Muscle layer of duodenum (tissue), 2 donors: ENCODE results near the gene HECW1.

ENCODE experiments used
- H3K27ac ChIP-seq: one replicate; pipeline ENCODE4 v1.7.0; 2013; ENCODE audit warnings: mild to moderate bottlenecking, low read length
- H3K27me3 ChIP-seq: one replicate; pipeline ENCODE4 v1.7.0; 2013; ENCODE audit warnings: low read depth, mild to moderate bottlenecking, control low read depth, low read length
- H3K36me3 ChIP-seq, 2 donors: one replicate each; pipeline ENCODE4 v1.7.0; 2013; ENCODE audit warnings: low read length in 2 of 2, control low read depth in 1 of 2, mild to moderate bottlenecking in 1 of 2; ENCODE audit not compliant: insufficient read depth in 2 of 2, control insufficient read depth in 1 of 2
- H3K4me1 ChIP-seq, 2 donors: one replicate each; pipeline ENCODE4 v1.7.0; 2013; ENCODE audit warnings: low read length in 2 of 2, mild to moderate bottlenecking in 2 of 2, control low read depth in 1 of 2, moderate library complexity in 1 of 2; ENCODE audit not compliant: insufficient read depth in 2 of 2, control insufficient read depth in 1 of 2
- H3K4me3 ChIP-seq, 2 donors: one replicate each; pipeline ENCODE4 v1.7.0; 2013; ENCODE audit warnings: low read length in 2 of 2, low read depth in 1 of 2, mild to moderate bottlenecking in 1 of 2
- H3K9me3 ChIP-seq, 2 donors: one replicate each; pipeline ENCODE4 v1.7.0; 2013; ENCODE audit warnings: low read length in 2 of 2, control low read depth in 1 of 2, mild to moderate bottlenecking in 1 of 2; ENCODE audit not compliant: control insufficient read depth in 1 of 2
- donor health status: healthy.

Gene HECW1

DNA sequence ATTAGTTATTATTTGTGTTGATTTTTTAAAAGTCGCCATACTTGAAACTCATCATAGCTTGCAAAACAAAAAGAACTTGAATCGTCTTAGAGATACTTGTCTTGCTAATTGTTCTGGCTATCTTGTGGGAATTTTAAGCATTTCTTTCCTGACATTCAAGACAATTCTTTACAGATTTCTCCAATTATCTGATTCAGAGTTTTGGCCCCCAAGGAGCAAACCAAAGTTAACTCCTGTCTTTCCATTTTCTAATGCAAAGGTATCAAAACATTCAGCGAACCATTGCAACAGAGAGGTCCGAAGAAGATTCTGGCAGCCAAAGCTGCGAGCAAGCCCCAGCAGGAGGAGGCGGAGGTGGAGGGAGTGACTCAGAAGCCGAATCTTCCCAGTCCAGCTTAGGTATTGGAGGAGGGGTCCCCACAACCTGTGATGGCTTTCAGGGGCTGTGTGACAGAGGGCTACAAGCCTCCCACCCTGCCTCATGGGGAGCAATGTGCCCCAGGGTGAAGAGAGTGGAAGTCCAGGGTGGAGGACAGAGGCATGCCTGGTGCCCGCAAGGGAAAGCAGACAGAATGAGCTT lies 351.0 kb downstream of the HECW1 start:
- Histone ChIP-seq H3K4me1 (peaks cover 0 to 5% of the 10 kb centered on the region in 2 donors), H3K27ac (no peak overlapping the region), H3K27me3 (no peaks in the 10 kb centered on the region), H3K4me3 (no peak overlapping the region), H3K36me3 (no peaks in the 10 kb centered on the region), H3K9me3 (no peaks in the 10 kb centered on the region)

DNA sequence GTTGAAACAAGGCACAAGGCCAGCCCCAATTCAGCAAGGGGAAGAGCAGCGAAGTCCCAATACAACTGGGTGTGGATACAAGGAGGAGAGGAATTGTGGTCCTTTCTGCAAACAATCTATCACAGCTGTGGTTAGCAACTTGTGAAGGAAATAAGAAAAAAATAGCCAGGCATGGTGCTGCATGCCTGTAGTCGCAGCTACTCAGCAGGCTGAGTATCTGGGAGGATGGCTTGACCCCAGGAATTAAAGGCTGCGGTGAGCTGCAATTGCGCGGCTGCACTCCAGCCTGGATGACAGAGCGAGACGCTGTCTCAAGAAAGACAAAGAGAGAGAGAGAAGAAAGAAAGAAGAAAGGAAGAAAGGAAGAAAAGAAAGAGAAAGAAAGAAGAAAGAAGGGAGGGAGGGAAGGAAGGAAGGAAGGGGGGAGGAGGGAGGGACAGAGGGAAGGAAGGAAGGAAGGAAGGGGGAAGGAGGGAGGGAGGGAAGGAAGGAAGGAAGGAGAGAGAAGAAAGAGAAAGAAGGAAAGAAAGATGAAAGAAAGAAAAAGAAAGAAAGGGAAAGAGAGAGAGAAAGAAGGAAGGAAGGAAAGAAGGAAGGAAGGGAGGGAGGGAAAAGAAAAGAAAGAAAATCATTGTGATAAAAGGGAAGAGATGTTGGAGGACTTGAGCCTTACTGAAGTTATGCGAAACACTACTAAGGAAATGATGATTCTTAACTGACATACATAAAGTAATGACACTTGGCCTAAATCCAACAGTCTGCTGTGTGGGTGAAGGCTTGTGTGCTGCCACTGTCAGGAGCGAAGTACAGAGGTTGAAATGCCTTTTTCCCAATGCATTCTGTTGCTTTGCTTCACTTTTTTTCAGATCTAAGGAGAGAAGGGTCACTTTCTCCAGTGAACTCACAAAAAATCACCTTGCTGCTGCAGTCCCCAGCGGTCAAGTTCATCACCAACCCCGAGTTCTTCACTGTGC lies 353.4 kb downstream of the HECW1 start:
- no peak overlapping the region for H3K4me3 ChIP-seq
- H3K4me1 ChIP-seq = peaks cover 0 to 5% of the 10 kb centered on the region in 2 donors
- H3K27ac ChIP-seq = no peak overlapping the region
- no peaks in the 10 kb centered on the region for H3K36me3 ChIP-seq
- no peaks in the 10 kb centered on the region for H3K27me3 ChIP-seq
- no peaks in the 10 kb centered on the region for H3K9me3 ChIP-seq

DNA sequence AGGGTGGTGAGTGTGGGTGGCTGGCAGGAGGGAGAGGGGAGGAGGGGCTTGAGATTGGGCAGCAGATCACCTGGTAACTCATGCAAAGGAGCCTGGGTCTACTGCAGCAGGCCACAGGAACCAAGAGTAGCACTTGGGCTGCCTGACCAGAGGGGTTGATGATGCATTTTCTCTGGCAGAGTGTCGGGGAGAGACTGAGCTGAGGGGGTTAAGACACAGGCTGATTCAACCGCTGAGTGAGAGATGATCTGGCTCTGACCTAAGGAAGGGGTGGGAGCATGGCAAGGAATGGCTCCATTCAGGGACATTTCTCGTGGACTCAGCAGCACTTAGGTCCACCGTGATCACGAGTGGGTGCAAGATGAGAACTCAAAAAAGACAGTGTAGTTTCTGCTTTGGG lies 355.0 kb downstream of the HECW1 start:
- no peak overlapping the region for H3K27ac ChIP-seq
- H3K9me3 ChIP-seq = no peaks in the 10 kb centered on the region
- no peak overlapping the region for H3K4me3 ChIP-seq
- peaks cover 0 to under 1% of the 10 kb centered on the region in 2 donors for H3K4me1 ChIP-seq
- H3K27me3 ChIP-seq = no peaks in the 10 kb centered on the region
- no peaks in the 10 kb centered on the region for H3K36me3 ChIP-seq

DNA sequence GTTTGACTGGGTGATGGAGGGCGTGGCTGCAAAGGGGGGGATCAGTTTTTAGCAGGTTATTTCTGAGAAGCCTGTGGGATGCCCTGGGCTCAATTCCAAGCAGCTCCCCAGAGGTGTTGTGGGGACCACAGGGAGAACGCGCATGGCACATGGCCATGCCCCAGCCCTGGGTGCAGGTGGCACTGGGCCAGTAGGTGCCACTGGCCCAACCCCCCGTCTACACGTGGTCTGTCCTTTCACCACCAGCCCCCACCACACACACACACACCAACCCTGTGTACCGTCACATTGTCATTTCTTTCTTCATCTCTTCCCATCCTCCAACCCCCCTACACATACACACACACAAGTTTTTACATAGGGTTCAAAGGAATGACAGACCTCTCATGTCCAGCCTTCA lies 355.4 kb downstream of the HECW1 start:
- Histone ChIP-seq H3K36me3 (no peaks in the 10 kb centered on the region), H3K4me1 (no peaks in the 10 kb centered on the region), H3K27ac (no peak overlapping the region), H3K27me3 (no peaks in the 10 kb centered on the region), H3K4me3 (no peak overlapping the region), H3K9me3 (no peaks in the 10 kb centered on the region)

DNA sequence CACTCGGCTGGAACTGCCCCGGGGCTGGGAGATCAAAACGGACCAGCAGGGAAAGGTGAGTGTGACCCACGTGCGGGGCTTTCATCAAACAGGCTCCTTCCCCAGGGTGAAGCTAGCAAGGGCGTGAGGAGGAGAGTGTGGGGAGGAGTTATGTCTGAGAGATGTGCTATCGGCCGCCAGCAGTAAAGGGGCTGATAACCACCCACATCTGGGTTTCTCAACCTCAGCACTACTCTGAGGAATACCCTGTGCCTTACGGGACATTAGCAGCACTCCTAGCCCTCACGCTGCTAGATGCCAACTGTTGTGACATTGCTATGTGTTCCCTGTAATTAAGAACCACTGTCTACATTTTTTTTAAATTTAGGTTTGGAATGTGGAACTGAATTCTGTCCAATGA lies 356.6 kb downstream of the HECW1 start:
- Histone ChIP-seq H3K36me3 (no peaks in the 10 kb centered on the region), H3K4me1 (no peaks in the 10 kb centered on the region), H3K27me3 (no peaks in the 10 kb centered on the region), H3K27ac (no peak overlapping the region), H3K9me3 (no peaks in the 10 kb centered on the region), H3K4me3 (no peak overlapping the region)

DNA sequence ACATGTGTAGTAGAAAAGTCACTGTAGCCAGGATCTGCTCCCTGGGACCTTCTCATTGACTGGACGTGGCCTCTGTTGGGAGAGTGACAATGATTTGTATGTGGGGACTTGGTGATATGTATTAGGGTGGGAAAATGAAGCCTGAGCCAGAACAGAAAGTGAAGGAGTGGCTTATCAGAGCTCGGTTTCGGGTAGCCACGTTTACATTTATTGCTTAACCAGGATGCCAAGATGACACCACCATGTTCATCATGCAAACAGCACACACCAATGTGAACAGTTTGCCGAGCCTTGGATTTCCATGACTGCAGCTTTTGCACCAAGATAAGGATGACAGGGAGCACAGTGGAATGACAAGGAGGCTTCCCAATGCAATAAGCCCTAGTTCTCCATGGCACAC lies 357.7 kb downstream of the HECW1 start:
- no peaks in the 10 kb centered on the region for H3K9me3 ChIP-seq
- H3K27ac ChIP-seq = no peak overlapping the region
- H3K27me3 ChIP-seq = no peaks in the 10 kb centered on the region
- H3K4me3 ChIP-seq = no peak overlapping the region
- H3K4me1 ChIP-seq = no peaks in the 10 kb centered on the region
- no peaks in the 10 kb centered on the region for H3K36me3 ChIP-seq

DNA sequence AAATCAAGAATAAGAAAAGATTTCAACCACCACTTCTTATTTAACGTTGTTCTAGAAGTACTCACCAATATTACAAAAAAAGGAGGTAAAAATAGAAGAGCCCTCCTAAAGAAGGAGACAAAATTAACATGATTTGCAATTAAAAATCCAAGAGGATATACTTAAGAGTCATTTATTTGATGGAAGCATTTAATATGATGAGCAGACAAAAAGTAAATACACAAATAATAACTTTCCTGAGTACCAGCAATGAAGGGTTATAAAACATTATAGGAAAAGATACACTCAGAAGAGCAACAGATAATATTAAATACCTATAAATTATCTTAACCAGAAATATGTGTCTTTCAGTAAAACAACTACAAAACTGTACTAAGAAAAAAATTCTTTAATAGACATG lies 363.5 kb downstream of the HECW1 start:
- no peak overlapping the region for H3K27ac ChIP-seq
- H3K36me3 ChIP-seq = no peaks in the 10 kb centered on the region
- H3K27me3 ChIP-seq = no peaks in the 10 kb centered on the region
- no peak overlapping the region for H3K4me3 ChIP-seq
- no peaks in the 10 kb centered on the region for H3K4me1 ChIP-seq
- H3K9me3 ChIP-seq = no peaks in the 10 kb centered on the region

- no peaks in the 10 kb centered on the region for H3K9me3 ChIP-seq
- no peak overlapping the region for H3K4me3 ChIP-seq
- H3K27me3 ChIP-seq = no peaks in the 10 kb centered on the region
- no peak overlapping the region for H3K27ac ChIP-seq
- H3K36me3 ChIP-seq = no peaks in the 10 kb centered on the region
- no peaks in the 10 kb centered on the region for H3K4me1 ChIP-seq
Measured at GRCh38 chr7:43476896-43477295, 364.4 kb downstream of the HECW1 start.

- no peaks in the 10 kb centered on the region for H3K27me3 ChIP-seq
- no peaks in the 10 kb centered on the region for H3K36me3 ChIP-seq
- no peak overlapping the region for H3K4me3 ChIP-seq
- H3K9me3 ChIP-seq = no peaks in the 10 kb centered on the region
- no peaks in the 10 kb centered on the region for H3K4me1 ChIP-seq
- H3K27ac ChIP-seq = no peak overlapping the region
Measured at GRCh38 chr7:43479042-43479441, 366.6 kb downstream of the HECW1 start.

GRCh38 chr7:43479543-43479942 lies 367.1 kb downstream of the HECW1 start:
- no peaks in the 10 kb centered on the region for H3K4me1 ChIP-seq
- H3K27me3 ChIP-seq = no peaks in the 10 kb centered on the region
- H3K4me3 ChIP-seq = no peak overlapping the region
- H3K9me3 ChIP-seq = no peaks in the 10 kb centered on the region
- H3K27ac ChIP-seq = no peak overlapping the region
- no peaks in the 10 kb centered on the region for H3K36me3 ChIP-seq

GRCh38 chr7:43480581-43480980 lies 368.1 kb downstream of the HECW1 start:
- Histone ChIP-seq H3K4me1 (no peaks in the 10 kb centered on the region), H3K36me3 (no peaks in the 10 kb centered on the region), H3K4me3 (no peak overlapping the region), H3K9me3 (no peaks in the 10 kb centered on the region), H3K27ac (no peak overlapping the region), H3K27me3 (no peaks in the 10 kb centered on the region)
